ENCODE data around the gene PRELID1. TPM values are rescaled to one million over a fixed set of nuclear protein-coding genes. Genes with fewer than 3 reads are reported as not detected.
A peak's percentile ranks its signal among the peaks of the same experiment; 100 is the strongest.

The PRELID1 gene
- total and polyA plus RNA-seq, 7 donors, result 59.3 to 330 (median 64.9) TPM

DNA sequence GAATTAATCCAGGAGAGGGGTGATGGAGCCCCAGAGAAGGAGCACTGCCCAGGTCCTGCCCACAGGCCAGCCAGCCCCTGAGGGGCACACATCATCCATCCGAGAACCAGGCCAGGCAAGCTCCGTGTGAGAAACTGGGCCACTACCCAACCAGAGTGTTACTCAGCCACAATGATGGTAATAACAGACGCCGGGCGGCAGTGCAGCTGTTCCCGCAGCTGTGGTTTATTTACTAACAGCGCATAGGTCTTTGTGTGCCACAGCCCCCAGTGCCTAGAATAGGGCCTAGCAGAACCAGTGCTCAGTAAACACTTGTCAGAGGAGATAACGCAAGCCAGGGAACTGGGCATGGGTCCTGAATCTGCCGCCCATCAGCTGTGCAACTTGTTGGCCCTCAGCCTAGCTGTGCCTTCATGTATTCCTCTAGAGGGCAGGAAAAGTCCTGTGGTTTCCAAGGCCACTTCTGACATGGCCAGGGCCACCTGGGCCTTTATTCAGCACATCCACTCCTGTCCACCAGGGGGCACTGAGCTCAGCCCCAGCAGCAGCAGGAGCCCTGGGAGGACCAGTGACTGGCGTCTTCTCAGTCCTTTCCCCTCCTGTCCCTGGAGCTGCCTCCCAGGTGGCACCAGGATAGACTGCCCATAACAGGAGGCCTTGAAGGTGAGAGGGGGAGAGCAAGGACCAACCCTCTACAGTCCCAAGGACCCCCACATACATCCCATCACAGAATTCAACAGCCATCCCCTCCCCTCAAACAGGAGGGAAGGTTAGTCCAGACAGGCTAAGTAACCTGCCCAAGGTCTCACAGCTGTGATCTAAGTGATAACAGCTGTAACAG lies 6.0 kb downstream of the PRELID1 start:
- Histone ChIP-seq H3K36me3 (peaks cover 0 to 27% (median 14%) of the 10 kb centered on the region in 4 donors), H3K9me3 (no peaks in the 10 kb centered on the region), H3K27ac (no peak overlapping the region), H3K4me3 (no peak overlapping the region), H3K4me1 (peaks cover 0 to 46% (median 34%) of the 10 kb centered on the region in 4 donors), H3K27me3 (no peaks in the 10 kb centered on the region)
- 60 to 71% methylated on average over 10 of the region's 10 CpGs for WGBS, 2 donors
- TF ChIP-seq POLR2AphosphoS5 (IDR thresholded peaks at IDR 0.05) (no peak), POLR2A (IDR thresholded peaks at IDR 0.05) (no peak), EP300 (IDR thresholded peaks at IDR 0.05) (no peak), CTCF (IDR thresholded peaks at IDR 0.05) (peak; percentile 40 to 79 (median 59))
- DNase-seq, result peak; percentile 83
- intact Hi-C loops (cut with DNase I), result loop anchor here (5.0 to 10.0 kb wide), 3 partner anchors 58 to 205 kb away; partner anchors contain the start of gene DDX41

DNA sequence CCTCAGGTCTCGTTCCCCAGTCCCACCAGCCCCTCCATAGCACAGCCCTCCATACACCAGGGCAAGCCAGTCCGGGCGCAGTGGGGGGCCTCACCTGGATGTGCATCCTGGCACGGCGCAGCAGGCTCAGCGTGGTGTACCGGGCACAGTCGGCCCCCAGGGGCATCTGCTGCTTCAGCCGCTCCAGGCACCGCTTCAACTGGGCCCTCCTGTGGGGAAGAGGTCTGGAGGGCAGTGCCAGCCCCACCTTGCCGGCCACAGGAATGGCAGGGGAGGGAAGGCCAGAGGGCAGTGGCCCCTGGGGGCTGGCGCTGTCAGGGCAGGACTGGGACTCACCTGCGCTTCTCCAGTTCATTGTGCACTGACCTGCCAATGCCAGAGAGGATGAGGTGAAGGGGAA lies 6.7 kb downstream of the PRELID1 start:
- no peak overlapping the region for H3K4me3 ChIP-seq
- H3K27me3 ChIP-seq, result no peaks in the 10 kb centered on the region
- TF ChIP-seq POLR2AphosphoS5 (IDR thresholded peaks at IDR 0.05), result no peak
- no peak for TF ChIP-seq POLR2A (IDR thresholded peaks at IDR 0.05)
- no peak for TF ChIP-seq EP300 (IDR thresholded peaks at IDR 0.05)
- no peak for TF ChIP-seq CTCF (IDR thresholded peaks at IDR 0.05)
- WGBS, 2 donors, result 91 to 93% methylated on average over 13 of the region's 13 CpGs
- H3K36me3 ChIP-seq, result peaks cover 0 to 23% (median 14%) of the 10 kb centered on the region in 4 donors
- DNase-seq, result no peak
- intact Hi-C loops (cut with DNase I), result loop anchor here (5.0 to 10.0 kb wide), 3 partner anchors 57 to 204 kb away; partner anchors contain the start of gene DDX41
- H3K4me1 ChIP-seq, result peaks cover 0 to 38% (median 26%) of the 10 kb centered on the region in 4 donors
- H3K27ac ChIP-seq, result no peak overlapping the region
- no peaks in the 10 kb centered on the region for H3K9me3 ChIP-seq

GRCh38 chr5:177310757-177311391 lies 7.3 kb downstream of the PRELID1 start:
- Histone ChIP-seq H3K9me3 (no peaks in the 10 kb centered on the region), H3K36me3 (peaks cover 0 to 18% (median 12%) of the 10 kb centered on the region in 4 donors), H3K4me1 (peaks cover 0 to 33% (median 25%) of the 10 kb centered on the region in 4 donors), H3K4me3 (peak overlapping the region in 3 of 4 donors; percentile 48 to 52 (median 52)), H3K27me3 (no peaks in the 10 kb centered on the region), H3K27ac (peak overlapping the region in 1 of 4 donors; percentile 60)
- DNase-seq, result peak; percentile 62
- TF ChIP-seq POLR2A (IDR thresholded peaks at IDR 0.05) (no peak), CTCF (IDR thresholded peaks at IDR 0.05) (no peak), EP300 (IDR thresholded peaks at IDR 0.05) (no peak), POLR2AphosphoS5 (IDR thresholded peaks at IDR 0.05) (no peak)
- intact Hi-C loops (cut with DNase I), result loop anchor here (5.0 to 10.0 kb wide), 3 partner anchors 56 to 204 kb away; partner anchors contain the start of gene DDX41
- 7 to 11% methylated on average over 20 of the region's 20 CpGs for WGBS, 2 donors

DNA sequence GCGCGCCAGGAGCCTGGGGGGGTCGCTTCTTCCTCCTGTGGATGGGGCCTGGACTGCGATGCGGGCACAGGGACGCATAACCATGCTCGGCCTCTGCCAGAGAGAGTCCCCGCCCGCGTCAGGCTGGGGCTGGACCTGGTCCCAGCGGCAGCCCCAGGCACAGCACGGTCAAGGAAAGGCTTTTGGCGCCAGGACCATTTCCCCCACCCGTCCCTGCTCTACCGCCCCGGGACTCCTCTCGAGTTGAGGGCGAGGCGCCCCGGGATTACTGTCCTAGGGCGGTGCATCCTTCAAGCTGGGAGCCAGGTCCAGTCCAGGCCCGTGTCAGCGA lies 7.8 kb downstream of the PRELID1 start:
- H3K4me3 ChIP-seq, result peak overlapping the region; percentile 26 to 52 (median 50)
- no peaks in the 10 kb centered on the region for H3K27me3 ChIP-seq
- H3K27ac ChIP-seq, result peak overlapping the region in 2 of 4 donors; percentile 60 to 68
- DNase-seq, result no peak
- peaks cover 0 to 33% (median 25%) of the 10 kb centered on the region in 4 donors for H3K4me1 ChIP-seq
- TF ChIP-seq EP300 (IDR thresholded peaks at IDR 0.05), result no peak
- TF ChIP-seq POLR2A (IDR thresholded peaks at IDR 0.05), result no peak
- TF ChIP-seq POLR2AphosphoS5 (IDR thresholded peaks at IDR 0.05), result no peak
- no peak for TF ChIP-seq CTCF (IDR thresholded peaks at IDR 0.05)
- H3K9me3 ChIP-seq, result no peaks in the 10 kb centered on the region
- peaks cover 0 to 13% (median 9%) of the 10 kb centered on the region in 4 donors for H3K36me3 ChIP-seq
- intact Hi-C loops (cut with DNase I), result loop anchor here (5.0 to 10.0 kb wide), 3 partner anchors 56 to 203 kb away; partner anchors contain the start of gene DDX41
- WGBS, 2 donors, result 0 to 1% methylated on average over 23 of the region's 23 CpGs

Measured in sigmoid colon (tissue), 7 donors.